RPMI8226 (cell line): ENCODE results near the gene OR51B6.
"Not testable (repeated sequence)": the region's sequence is repeated elsewhere in the genome, so short reads cannot be mapped to it uniquely, and the experiment has no call there.

Source experiments
- DNase-seq: peaks from one replicate; pipeline ENCODE4 v3.0.0-alpha.2; 2015

The OR51B6 gene

DNA sequence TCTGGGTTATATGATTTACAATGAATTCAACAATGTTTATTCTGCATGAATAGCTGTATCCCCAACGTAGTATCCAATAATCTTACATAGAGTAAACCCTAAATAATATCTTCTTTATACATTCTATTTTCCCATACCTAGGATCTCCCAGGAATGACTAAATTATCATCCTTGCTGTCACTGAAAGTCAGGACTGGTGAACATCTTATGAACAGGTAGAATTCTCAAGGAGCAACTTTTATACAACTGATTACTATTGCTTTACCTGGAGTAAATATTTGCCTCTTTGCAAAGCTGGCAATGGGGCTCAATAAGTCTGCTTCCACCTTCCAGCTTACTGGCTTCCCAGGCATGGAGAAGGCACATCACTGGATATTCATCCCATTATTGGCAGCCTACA, at the start of gene OR51B6:
Gene OR51B6, plus strand, starts transcription at position 301 of the 400 bp plus-strand sequence. Its CDS starts 0 bp downstream, at position 301.
- no peak for DNase-seq

DNA sequence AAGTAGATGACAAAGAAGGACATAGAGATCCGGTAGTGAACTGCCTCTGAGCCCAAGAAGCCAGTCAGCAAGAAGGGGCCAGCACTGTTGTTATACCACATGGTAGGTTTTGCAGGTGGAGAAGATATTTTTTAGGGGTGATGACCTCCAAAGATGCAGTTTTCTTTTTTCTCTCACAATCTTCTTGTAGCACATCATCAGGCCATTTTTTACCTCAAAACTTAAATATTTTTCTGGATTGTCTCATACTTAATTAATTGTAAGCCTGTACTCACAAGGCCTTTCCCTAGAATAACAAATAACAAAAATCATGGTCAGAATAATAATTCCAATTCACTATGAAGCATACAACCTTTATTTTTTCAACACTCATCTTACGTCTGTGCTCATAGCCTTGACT, 49.5 kb upstream of the OR51B6 start, which contains the start of gene OR51B4:
Gene OR51B4, minus strand, starts transcription at position 101 of the 400 bp plus-strand sequence. Its CDS starts 0 bp downstream, at position 101.
- DNase-seq = no peak

GRCh38 chr11:5303626-5304025, 47.7 kb upstream of the OR51B6 start:
- no peak for DNase-seq

GRCh38 chr11:5304046-5304445, 47.3 kb upstream of the OR51B6 start:
- DNase-seq = no peak

GRCh38 chr11:5307256-5308019, 43.9 kb upstream of the OR51B6 start:
- DNase-seq = no peak

- no peak for DNase-seq
These were observed 40.9 kb upstream of the OR51B6 start for GRCh38 chr11:5310423-5310822.

DNA sequence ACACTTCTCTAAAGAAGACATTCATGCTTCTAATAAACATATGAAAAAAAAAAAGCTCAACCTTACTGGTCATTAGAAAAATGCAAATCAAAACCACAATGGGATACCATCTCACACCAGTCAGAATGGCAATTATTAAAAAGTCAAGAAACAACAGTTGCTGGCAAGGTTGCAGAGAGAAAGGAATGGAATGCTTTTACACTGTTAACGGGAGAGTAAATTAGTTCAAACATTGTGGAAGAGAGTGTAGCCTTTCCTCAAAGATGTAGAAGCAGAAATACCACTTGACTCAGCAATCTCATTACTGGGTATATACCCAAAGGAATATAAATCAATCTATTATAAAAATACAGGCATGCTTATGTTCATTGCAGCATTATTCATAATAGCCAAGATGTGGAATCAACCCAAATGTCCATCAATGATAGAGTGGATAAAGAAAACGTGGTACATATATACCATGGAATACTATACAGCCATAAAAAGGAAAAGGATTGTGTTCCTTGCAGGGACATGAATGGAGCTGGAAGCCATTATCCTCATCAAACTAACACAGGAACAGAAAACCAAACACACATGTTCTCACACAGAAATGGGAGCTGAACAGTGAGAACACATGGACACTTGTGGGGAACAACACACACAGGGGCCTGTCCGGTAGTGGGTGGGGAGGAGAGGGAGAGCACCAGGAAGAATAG, 37.8 kb upstream of the OR51B6 start:
- not testable (repeated sequence) for DNase-seq

GRCh38 chr11:5317292-5317691, 34.0 kb upstream of the OR51B6 start:
- DNase-seq = no peak

- DNase-seq = no peak
These were observed 27.1 kb upstream of the OR51B6 start, which contains the start of gene OR51B2 for GRCh38 chr11:5324197-5324596. Gene OR51B2, minus strand, starts transcription at chr11:5324297. Its CDS starts 0 bp downstream, at chr11:5324297.

- DNase-seq = no peak
These were observed 16.1 kb upstream of the OR51B6 start for GRCh38 chr11:5335170-5335569.

- no peak for DNase-seq
These were observed 15.0 kb upstream of the OR51B6 start for GRCh38 chr11:5336331-5336730.

GRCh38 chr11:5337253-5337652, 14.1 kb upstream of the OR51B6 start:
- DNase-seq = not testable (repeated sequence)

GRCh38 chr11:5339771-5340322, 11.5 kb upstream of the OR51B6 start:
- no peak for DNase-seq

DNA sequence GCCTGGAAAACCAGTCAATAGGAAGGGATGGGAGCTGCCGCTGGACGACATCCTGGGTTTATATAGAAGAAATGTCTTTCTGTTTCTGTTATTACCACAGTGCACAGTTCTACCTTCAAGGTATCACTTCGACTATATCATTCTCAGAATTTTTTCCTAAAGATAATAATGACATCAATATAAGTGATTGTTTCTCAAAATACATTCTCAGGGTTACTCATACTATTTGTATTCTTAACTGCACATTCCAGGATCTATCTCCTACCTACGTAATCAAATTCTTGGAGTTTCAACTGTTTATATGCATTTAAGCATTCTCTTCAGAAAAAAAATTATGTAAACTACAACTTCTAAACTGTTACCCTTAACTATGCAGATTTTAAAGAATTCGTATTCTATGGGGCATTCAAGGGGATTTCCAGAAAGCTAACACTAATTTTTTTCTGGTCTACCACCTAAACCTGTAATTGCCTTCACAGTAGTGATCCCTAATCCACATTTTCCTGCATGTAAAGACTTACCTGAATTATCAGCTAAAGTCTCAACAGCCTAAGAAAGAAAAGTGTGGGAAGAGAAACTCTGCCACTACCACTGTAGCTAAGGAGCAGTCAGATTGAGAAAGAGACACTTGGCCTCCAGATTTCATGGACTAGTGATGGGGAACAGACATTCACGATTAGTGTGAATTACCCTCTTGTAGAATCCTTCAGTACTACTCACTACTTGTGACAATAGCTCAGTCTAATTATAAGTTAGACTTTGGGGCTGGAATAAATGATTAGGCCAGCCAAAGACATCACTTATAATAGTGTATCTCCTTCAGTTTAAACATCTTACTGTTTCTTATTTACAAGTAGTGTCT, 7.6 kb upstream of the OR51B6 start, which contains the start of gene OR51B5:
Gene OR51B5, minus strand, starts transcription at position 51 of the 862 bp plus-strand sequence. Its CDS starts 0 bp downstream, at position 51.
- DNase-seq = no peak

DNA sequence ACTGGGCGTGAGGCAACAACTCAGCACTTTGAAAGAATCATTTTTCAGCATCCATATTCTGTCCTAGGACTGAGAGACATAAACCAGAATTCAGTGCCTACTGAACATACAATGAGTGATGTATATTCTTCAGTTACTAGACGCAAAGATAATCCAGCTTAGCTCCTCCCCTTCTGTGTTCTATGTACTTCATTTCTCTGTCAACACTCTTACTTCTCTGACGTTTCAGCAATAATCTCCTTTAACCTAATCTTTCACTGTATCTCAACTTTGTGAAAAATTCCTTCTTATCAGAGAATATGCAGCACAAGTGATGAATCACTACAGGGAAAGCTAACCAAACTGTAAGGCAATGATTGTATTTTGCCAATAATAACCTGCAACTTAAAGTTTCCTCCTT, 5.5 kb upstream of the OR51B6 start:
- DNase-seq = no peak

DNA sequence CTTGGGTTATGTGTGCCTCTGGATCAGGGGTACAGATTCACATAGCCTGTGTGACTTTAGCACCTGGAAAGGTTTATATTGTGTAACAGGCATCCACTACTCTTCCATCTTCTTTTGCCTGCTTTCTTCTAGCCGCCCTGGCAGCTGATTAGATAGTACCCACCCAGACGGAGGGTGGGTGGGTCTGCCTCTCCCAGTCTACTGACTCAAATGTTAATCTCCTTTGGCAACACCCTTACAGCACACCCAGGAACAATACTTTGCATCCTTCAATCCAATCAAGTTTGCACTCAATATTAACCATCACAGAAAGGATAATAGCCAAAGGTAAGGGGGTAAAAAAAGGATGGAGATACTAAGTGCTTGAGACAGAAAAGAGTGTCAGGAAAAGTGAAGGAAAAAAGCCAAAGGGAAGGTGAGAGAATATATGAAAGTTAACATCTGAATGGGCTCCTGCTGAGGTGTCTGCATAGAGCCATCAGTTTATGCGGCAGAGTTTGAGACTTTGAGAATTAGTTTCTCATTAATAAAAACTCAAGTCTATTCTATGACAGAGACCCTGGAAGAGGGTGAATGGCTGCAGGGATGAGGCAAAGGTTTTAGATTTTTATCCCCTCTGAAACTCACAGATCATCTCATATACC, 2.6 kb upstream of the OR51B6 start:
- no peak for DNase-seq

GRCh38 chr11:5349550-5349949, 1.8 kb upstream of the OR51B6 start:
- DNase-seq = no peak

- DNase-seq = not testable (repeated sequence)
These were observed 4.7 kb downstream of the OR51B6 start for GRCh38 chr11:5356031-5356430.

DNA sequence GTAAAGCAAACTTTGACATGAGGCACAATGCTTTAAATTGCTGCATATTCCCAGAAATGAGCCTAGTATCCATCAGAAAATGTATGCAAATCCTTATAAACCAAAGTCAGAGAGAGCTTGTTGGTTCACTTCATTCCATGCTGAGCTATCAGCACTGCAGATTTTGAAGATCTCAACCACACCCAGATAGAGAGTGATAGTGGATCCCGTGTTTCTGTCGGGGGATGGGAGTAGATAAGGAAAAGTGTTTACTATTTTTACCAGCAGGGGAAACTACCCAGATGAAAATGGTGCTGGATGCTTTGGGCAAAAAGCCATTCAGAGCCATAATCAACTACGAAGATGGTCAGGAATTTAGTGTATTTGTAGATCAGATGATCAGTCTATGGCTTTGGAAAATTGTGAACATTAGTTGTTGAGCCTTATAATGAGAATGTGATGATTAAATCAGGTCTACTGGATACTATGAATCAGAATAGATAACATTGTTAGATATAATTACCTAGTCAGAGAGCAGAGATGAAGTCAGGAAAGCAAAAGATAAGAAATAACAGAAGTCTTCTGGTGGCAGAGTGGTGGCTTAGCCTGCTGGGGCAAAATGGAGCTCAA, 10.8 kb downstream of the OR51B6 start:
- DNase-seq = no peak

DNA sequence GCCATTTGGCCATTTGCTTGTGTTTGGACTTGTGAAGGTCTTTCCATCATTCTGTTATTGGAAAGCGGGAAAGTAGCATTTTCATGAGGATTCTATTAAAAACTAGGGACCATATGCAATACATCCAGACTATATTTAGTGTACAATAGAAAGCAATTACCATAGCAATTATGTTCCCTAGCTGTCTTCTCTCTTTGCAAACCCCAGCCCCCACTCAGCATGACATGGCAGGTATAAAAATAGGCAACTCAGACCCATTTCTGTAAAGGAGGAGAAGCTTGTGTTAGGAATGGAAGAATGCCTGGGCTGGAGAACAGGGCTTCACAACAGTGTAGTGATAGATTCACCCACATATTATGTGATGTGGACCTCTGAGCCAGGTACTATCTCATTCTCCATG, 12.4 kb downstream of the OR51B6 start:
- no peak for DNase-seq

- DNase-seq = no peak
These were observed 12.9 kb downstream of the OR51B6 start for GRCh38 chr11:5364214-5364613.

DNA sequence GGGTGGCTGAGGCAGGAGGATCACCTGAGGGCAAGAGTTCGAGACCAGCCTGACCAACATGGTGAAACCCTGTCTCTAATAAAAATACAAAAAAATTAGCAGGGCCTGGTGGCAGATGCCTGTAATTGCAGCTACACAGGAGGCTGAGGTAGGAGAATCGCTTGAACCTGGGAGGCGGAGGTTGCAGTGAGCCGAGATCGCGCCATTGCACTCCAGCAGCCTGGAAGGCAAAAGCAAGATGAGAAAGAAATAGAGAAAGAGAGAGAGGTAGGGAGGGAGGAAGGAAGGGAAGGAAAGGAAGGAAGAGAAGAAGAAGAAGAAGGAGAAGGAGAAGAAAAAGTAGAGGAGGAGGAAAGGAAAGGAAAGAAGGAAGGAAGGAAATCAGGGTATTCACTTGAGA, 15.1 kb downstream of the OR51B6 start:
- DNase-seq = not testable (repeated sequence)
